GM21423 (cell line): Measurements from ENCODE around the gene KYNU.
"Not testable (repeated sequence)": the region's sequence is repeated elsewhere in the genome, so short reads cannot be mapped to it uniquely, and the experiment has no call there.

Experiments
- ATAC-seq: cut with Tn5 transposase; IDR thresholded peaks from one replicate; pipeline ENCODE4 v1.9.1; 2021; ENCODE audit warnings: mild to moderate bottlenecking, moderate library complexity; ENCODE audit not compliant: unreplicated experiment

The KYNU gene

DNA sequence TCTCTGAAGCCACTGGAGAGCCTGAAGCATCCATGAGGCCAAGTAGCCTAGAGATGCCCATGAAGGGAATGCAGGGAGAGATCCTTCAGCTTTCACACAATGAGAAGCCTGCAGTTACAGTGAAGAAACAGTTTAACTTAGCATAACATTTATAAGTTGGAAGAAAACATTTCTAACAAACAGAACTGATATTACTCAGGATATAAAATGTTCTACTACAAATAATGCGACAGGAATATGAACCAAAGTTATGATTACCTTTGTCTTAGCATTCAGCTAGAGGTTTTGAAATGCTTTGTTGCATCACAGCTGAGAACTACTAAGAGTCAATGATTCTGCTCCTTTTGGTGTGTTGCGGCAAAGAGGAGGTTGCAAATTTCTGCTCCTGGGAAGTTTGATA, 6.9 kb upstream of the KYNU start:
- no peak for ATAC-seq

DNA sequence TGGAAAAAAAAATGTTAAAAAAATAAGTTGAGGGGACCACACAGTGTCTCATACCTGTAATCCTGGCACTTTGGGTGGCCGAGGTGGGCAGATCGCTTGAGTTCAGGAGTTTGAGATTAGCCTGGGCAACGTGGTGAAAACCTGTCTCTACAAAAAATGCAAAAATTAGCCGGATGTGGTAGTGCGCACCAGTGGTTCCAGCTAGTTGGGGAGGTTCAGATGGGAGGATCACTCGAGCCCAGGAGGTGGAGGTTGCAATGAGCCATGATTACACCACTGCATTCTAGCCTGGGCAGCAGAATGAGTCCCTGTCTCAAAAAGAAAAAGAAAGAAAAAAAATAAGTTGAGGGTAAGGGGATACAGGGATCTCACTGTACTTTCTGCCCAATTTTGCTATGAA, 6.1 kb upstream of the KYNU start:
- no peak for ATAC-seq

DNA sequence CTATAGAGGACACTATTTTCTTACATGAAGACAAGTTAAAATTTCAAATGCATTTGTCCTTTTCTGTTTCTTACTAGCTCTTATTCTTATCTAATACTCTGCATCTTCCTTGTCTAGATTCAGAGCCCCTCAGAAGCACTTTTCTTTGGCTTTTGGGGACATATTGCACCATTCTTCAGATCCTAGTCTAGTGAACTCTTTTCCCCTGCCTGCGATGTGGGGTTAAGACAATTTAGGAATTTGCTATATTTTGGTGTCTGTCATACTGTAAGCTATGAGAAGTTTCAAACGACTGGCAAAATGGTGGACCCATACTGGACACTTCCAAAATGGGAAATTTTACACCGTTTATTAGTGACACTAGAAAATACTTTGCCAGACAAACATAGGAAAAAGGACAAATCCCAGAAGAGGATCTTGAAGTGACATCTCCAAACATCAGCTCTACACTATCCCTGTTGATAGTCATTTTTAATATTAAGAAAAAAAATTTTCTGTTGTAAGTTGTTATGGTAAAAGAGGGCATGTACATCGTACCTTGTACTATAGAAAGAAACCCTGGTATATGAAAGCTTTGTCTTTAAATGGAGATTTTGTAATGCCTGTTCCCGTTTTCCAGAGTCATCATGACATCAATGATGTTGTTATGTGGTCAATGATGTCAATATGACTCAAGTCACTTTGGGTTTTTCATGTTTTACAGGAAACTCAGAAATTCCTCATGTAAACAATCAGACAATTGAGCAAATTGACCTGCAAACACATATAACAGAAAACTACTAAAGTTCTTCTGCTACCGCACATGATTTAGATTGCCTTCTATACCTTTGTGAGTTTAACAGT, 4.4 kb upstream of the KYNU start:
- ATAC-seq: no peak

DNA sequence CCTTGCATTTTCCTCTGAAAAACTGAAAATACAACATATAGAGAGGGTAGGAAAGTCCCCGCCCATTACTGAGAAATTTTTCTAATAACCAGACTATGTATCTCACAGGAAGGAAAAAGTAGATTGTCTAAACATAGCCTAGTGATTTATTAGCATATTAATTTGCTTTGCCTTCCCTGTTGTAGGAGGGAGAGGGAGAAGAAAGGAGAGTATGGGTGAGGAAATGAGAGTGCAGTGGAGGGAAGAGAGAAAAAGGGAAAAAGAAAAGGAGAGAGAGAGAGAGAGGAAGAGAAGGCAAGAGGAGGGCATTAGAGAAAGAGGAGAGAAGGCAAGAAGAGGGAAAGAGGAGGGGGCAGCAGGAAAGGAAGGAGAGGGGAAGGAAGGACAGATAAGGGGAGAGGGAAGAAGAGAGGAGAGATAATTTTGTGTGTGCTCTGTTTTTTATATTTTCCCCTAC, 3.6 kb upstream of the KYNU start:
- no peak for ATAC-seq

DNA sequence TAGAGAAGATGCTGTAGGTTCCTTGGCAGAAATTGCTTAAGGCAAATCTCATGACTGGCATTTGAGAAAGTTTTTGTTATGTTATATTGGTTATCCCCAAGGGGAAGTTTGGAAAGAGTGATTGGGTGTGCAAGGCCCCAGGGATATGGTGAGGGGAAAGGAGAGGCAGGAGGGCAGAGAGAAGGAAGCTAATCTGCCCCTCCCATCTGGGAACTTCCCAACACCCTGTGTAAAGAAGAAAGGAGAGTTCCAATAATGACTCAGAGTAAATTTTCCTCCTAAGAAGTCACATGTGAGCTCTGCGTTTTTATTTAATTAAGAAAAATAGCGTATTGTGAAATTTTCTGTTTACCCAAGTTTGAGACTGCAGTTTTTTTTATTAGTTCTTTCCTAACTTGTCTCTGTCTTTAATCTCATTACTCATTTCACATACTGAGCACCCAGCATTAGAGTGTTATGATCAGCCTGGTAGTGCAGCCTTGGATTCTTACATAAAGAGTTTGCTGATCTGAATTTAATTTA, 3.1 kb upstream of the KYNU start:
- ATAC-seq: no peak

DNA sequence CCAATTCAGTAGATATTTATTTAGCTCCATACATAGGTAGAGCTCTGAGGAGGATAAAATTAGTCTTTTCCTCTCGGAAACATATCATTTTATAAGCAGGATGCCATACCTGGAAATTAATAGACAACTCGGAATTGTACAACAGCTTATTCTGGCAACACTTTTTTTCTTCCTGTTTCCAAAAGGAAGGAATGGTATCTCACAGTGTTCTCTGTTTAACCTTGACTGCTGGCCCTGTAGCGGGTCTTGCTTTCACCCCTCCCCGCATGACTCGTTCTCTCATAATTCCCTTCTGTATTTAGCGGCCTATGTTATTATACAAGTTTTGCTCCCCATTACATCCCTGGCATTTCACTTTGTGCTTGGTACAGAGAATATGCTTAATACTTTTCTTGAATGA, 2.5 kb upstream of the KYNU start:
- no peak for ATAC-seq

DNA sequence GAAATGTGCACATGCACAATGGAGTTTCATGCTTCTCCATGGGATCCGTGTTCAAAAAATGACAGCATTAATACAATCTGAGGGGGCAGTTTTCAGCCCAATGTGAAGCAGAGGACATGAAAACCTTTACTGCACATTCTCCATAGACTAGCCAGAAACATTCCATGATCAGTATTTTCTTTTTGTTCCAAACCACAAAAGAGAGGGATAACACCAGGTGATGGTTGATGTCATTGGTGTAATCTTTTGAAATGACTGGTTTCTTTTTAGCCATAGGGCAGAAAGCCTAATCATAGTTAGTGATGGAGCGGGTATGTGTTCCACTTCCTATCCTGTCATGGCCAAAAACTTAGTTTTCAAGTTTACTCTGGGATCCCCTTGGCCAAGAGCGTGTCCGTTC, 1.8 kb upstream of the KYNU start:
- ATAC-seq: no peak

DNA sequence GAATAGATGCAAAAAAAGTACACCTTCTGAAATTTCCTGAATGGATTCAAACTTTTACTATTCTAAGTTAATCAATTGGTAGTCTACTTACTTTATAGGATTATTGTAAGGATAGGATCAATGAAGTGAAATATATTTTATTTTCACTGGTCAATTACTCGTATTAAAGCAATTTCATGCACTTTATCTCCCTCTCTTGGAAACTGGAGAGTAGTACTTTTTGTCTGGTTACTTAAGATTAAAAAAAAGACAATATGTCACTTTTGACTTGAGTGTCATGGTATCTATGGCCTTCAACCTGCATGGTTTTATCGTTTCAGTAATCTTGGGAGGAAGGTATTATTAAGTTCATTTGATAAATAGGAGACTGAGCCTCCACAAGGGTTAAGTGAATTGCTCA, 1.0 kb upstream of the KYNU start:
- no peak for ATAC-seq

DNA sequence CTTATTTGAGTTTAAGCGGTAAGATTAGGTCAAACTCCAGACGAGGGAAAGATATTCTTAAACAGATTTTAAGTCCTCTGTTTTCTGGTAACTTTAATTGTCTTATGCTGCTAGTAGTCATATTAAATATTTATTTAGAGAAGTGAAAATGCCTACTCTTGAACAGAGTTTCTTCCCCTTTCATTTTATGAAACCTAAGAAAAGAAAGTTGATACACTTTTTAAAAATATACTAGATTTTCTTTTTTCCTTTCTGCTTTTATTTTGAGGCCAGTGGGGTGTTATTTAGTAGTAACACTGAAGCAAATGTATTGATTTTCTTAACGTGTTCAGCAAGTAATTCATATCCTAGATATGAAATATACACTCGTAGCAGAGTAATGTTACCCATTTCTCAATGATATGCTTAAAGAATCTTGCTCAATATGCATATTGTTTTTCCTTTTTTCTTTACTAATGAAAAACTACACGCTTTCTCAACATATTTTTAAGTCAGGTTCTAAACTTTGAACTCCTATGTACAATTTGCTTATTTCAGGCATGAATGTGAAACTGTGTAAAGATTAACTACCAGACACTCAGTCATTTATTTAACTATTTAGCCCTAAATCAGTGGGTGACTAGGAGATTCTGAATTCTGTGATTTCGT, 691 bp downstream of the KYNU start:
- ATAC-seq: peak; percentile 35

DNA sequence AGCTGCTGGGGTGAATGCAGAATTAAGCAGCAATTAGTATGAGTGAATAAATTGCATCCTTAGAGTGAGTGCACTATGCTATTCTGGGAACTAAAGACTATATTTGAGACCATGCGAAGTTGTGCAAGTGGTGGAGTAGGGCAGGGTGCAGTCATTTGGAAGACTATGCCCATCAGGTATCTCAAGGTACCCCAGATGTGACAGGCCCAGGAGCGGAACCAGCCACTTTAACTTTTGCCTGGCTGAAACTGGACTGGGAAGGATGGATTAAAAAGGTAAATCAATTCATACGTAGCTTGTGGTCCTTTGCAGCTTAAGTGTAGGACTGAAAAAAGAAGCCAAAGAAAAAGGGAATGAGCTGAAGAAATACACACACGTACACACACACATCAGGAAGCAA, 1.7 kb downstream of the KYNU start:
- no peak for ATAC-seq

DNA sequence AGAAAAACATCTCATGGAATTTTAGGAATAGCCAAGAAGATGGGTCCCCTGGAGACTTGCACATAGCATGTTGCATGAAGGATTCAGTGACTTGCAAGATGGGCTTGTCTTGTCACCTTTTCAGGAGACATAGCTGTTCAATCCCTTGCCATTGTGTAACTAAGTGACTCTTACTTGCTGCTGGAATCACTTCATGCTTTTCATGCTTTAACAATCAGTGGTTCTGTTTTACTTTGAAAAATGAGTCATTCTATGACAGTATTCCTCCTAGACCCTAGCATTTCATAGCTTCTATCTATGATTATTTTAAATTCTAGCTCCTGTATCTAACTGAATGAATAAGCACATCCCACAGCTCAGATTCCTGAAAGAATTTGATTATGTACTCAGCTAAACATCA, 2.8 kb downstream of the KYNU start:
- ATAC-seq: peak; percentile 26

DNA sequence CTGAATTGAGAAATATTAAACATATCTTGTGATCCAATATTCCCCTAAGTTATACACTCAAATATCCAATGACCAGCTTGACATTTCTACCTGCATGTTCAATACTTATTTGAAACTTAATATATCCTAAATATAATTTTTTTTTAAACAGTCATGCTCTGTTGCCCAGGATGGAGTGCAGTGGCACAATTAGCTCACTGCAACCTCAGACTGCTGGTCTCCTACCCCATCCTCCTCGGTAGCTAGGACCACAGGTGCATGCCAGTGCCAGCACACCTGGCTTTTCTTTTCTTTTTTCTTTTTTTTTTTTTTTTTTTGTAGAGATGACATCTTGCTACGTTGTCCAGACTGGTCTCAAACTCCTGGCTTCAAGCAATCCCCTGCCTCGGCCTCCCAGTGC, 4.2 kb downstream of the KYNU start:
- ATAC-seq: no peak

DNA sequence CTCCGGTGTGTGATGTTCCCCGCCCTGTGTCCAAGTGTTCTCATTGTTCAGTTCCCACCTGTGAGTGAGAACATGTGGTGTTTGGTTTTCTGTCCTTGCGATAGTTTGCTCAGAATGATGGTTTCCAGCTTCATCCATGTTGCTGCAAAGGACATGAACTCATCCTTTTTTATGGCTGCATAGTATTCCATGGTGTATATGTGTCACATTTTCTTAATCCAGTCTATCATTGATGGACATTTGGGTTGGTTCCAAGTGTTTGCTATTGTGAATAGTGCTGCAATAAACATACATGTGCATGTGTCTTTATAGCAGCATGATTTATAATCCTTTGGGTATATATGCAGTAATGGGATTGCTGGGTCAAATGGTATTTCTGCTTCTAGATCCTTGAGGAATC, 5.0 kb downstream of the KYNU start:
- ATAC-seq: not testable (repeated sequence)

DNA sequence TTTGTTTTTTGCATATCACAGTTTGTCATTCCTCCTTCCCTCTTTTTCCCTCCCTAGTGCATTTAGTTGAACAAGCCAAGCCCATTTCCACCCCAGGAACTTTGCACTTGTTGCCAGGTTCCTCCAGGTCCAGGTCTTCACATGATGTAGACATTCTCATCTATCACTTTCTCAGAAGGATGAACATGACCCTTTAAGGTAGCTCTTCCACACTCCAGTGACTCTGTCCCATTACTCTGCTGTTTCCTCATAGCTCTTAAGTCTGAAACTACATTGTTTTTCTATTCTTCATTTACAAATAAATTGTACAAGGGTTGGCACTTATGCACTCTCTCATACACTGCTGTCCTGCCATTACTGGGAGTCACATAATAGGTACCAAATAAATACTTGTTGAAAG, 6.1 kb downstream of the KYNU start:
- ATAC-seq: no peak

DNA sequence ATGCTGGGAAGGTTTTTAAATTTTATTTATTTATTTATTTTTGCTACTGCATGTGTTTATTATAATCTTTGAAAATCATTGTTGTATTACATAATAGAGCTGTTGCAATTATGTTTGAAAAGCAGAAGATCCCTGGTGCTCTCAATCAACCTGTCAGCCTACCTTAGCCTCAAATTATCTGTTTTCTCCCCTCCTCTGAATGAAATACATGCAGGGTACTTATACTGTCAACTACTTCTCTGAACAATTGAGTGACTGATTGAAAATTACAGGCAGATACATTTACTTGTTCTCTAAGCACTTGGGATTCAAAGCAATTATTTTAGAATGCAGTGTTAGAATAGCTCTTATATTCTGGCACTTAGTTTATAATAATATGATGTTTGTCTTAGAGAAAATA, 8.1 kb downstream of the KYNU start:
- ATAC-seq: no peak

DNA sequence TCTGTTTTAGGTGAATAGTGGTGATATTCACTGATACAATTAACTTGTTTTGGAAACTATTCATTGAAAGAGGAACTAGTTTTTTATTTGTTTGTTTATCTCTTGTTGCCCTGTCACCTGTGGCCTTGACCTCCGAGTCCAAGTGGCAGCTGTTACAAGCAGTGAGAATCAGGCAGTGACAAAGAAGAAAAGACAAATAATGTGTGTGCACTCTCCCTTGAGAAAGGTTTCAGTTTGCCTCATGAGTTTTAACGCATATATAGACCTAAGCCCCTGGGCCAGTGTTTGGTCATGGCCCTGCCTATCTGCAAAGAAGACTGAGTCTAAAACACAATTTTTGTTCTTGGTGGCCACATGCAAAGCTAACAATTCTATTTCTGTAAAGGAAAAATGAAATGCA, 15.3 kb downstream of the KYNU start:
- ATAC-seq: peak; percentile 99

DNA sequence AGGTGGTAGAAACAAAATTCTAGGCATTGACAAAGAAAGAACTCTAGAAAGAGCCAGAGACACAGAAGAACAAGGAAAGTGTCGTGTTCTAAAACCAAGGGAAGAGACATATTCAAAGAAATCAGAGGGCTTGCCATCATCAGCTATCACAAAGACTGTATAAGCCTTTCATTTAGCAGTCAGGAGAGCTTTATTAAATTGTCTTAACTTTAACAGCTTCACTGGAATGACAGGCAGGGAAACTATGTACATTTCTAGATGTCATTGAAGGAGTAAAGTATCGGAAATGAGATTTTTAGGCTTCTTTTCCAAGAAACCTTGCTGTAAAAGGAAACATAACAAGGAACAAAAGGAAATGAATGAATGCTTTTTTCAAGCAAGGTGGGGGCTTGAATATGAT, 15.8 kb downstream of the KYNU start:
- ATAC-seq: no peak

DNA sequence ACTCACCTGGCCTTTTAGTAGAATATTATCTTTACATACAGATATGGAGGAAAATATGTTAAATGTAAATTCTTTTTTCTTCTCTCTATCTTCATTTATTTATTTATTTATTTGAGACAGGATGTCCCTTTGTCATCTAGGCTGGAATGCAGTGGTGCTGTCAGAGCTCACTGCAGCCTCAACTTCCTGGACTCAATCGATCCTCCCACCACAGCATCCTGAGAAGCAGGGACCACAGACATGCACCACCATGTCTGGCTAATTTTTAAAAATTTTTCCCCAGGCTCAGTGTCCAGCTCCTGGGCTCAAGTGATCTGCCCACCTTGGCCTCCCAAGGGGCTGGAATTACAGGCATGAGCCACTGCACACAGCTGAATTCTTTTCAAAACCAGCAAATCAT, 20.3 kb downstream of the KYNU start:
- peak; percentile 55 for ATAC-seq

DNA sequence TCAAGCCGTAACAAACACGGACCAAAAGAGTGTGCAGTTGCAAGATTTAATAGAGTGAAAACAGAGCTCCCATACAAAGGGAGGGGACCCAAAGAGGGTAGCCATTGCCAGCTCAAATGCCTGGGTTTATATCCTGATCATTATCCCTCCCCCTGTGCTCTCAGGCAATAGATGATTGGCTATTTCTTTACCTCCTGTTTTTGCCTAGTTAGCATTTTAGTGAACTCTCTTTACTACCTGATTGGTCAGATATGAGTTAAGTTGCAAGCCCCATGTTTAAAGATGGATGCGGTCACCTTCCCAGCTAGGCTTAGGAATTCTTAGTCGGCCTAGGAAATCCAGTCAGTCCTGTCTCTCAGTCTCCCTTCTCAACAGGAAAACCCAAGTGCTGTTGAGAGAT, 22.9 kb downstream of the KYNU start:
- ATAC-seq: not testable (repeated sequence)

DNA sequence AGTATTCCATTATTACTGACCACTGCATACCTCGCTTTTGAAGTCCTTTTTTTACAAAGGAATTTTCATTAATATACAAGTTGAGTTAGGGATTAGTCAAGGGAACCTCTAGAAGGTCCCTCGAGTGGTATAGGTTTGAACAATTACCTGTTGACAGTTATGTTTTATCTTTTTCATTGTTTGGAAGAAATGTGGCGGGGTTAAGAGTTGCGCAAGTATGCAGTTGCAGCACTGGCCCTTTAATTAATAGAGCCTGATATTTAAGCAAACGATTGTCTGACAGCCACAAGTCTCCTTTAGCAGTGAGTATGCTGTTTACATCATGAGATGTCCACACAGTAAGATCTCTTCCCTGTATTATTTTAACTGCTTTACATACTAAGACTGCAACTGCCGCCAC, 24.3 kb downstream of the KYNU start:
- no peak for ATAC-seq

DNA sequence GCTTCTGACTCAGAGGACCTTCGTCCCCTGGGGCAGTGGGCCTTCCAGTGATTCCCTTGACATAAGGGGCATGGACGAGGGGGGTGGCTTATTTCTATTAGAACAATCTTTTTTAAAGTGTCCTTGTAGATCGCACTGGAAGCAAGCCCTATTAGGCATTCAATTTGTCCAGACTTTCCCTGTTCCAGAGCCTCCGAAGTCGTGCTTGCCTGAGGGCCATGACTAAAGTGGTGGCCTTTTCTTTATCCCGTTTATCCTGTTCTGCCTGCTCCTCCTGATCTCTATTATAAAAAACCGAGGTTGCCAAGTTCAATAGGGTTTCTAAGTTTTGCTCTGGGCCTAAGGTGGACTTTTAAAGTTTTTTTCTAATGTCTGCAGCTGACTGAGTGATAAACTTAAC, 26.3 kb downstream of the KYNU start:
- ATAC-seq: not testable (repeated sequence)

DNA sequence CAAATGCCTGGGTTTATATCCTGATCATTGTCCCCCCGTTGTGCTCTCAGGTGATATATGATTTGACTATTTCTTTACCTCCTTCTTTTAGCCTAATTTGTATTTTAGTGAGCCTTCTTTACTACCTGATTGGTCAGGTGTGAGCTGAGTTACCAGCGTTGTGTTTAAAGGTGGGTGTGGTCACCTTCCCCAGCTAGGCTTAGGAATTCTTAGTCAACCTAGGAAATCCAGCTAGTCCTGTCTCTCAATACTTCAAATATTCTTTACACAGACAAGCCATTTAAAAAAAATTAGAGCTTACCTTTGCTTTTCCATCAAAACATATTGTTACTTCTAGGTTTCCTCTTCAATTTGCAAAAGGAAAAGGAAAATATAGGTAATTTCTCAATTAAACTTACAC, 30.2 kb downstream of the KYNU start:
- no peak for ATAC-seq
